Left cardiac atrium (tissue), 4 donors: ENCODE measurements around the gene LUC7L. TPM values are rescaled to one million over a fixed set of nuclear protein-coding genes. Genes with fewer than 3 reads are reported as not detected.
A peak's percentile ranks its signal among the peaks of the same experiment; 100 is the strongest.
"Not testable (repeated sequence)": the region's sequence is repeated elsewhere in the genome, so short reads cannot be mapped to it uniquely, and the experiment has no call there.

Experiments used
- ATAC-seq, 2 donors: fragments of 200-7000 bp; cut with Tn5 transposase; one replicate each; pipeline ENCODE4 v1.9.1; 2020; ENCODE audit warnings: mild to moderate bottlenecking in 2 of 2, moderate library complexity in 2 of 2
- DNase-seq: peaks from one replicate; pipeline ENCODE4 v3.0.0-alpha.2; 2020
- intact Hi-C, 2 donors: fragments of 100-400 bp; cut with DNase I; formaldehyde crosslinking; loops; one replicate each; pipeline versions ENCODE4 v1.14.1 to v1.15.1; 2022 to 2023
- total RNA-seq, 2 donors: library from RNA; stranded (reverse); fragmentation: NEBNext Ultra II Directional; extraction: Animal tissue kit (Norgen Biotek cat#: 25700); gene quantifications; one replicate each; pipeline ENCODE4 v1.2.1, GENCODE V29; 2021
- donor health status: DM: no; HTN: yes; CAD: no.
- donor health status: DM: no; HTN: yes; CAD: no; lungs with severe emphysema.
- donor health status: DM: yes; HTN: yes; CAD: no.
- donor health status: Dilated cardiomyopathy.

LUC7L gene
- total RNA-seq, 2 donors from 2014 or later = 28.2 to 32.9 TPM

GRCh38 chr16:239948-240277 lies 10.7 kb upstream of the LUC7L start:
- intact Hi-C loops = loop anchor here in 1 of 2 donors (10.0 kb wide), 1 partner anchor 115 kb away; the partner anchor contains the start of gene AXIN1
- DNase-seq (no peak), ATAC-seq (no peak)

- ATAC-seq = peak; percentile 97
- intact Hi-C loops = loop anchor here in 1 of 2 donors (5.0 kb wide), 1 partner anchor 118 kb away; the partner anchor contains the start of gene AXIN1
- peak; percentile 96 for DNase-seq
Observed at GRCh38 chr16:234468-235305, 5.4 kb upstream of the LUC7L start, which contains the start of gene FAM234A. Gene FAM234A, plus strand, starts transcription at chr16:234821. Its CDS starts 19,593 bp downstream, at chr16:254414.

- intact Hi-C loops = loop anchor here in 1 of 2 donors (5.0 kb wide), 1 partner anchor 121 kb away; the partner anchor contains the start of gene AXIN1
- DNase-seq (no peak), ATAC-seq (no peak)
Observed at GRCh38 chr16:230949-231348, 1.7 kb upstream of the LUC7L start.

- ATAC-seq, DNase-seq: not testable (repeated sequence)
- intact Hi-C loops = loop anchor here in 1 of 2 donors (5.0 kb wide), 1 partner anchor 122 kb away; the partner anchor contains the start of gene AXIN1
Observed at GRCh38 chr16:230351-230750, 1.1 kb upstream of the LUC7L start.

GRCh38 chr16:229731-230281 lies 557 bp upstream of the LUC7L start:
- no peak for DNase-seq
- no peak for ATAC-seq
- intact Hi-C loops = loop anchor here in 1 of 2 donors (5.0 kb wide), 1 partner anchor 122 kb away; the partner anchor contains the start of gene AXIN1

- ATAC-seq = peak; percentile 10 to 20
- intact Hi-C loops = no loop called here
Observed at GRCh38 chr16:228151-228851, 948 bp downstream of the LUC7L start.

GRCh38 chr16:220021-220420 lies 9.2 kb downstream of the LUC7L start:
- no peak for DNase-seq
- intact Hi-C loops = no loop called here
- no peak for ATAC-seq

More at GRCh38 chr16:228151-228851, 948 bp downstream of the LUC7L start:
- no peak for DNase-seq

- ATAC-seq (peak in 1 of 2 donors; percentile 65), DNase-seq (no peak)
- intact Hi-C loops = no loop called here
Observed at GRCh38 chr16:212999-213398, 16.2 kb downstream of the LUC7L start.

GRCh38 chr16:211631-212180 lies 17.5 kb downstream of the LUC7L start:
- intact Hi-C loops, DNase-seq: not testable (repeated sequence)
- ATAC-seq = peak; percentile 13 to 65

- intact Hi-C loops, ATAC-seq: not testable (repeated sequence)
Observed at GRCh38 chr16:209359-209758, 19.9 kb downstream of the LUC7L start.

GRCh38 chr16:204046-204445 lies 25.2 kb downstream of the LUC7L start:
- not testable (repeated sequence) for ATAC-seq

More at GRCh38 chr16:209359-209758, 19.9 kb downstream of the LUC7L start:
- not testable (repeated sequence) for DNase-seq

GRCh38 chr16:203246-203645 lies 26.0 kb downstream of the LUC7L start:
- DNase-seq (no peak), ATAC-seq (peak in 1 of 2 donors; percentile 49)
- intact Hi-C loops = no loop called here

More at GRCh38 chr16:204046-204445, 25.2 kb downstream of the LUC7L start:
- intact Hi-C loops, DNase-seq: not testable (repeated sequence)

GRCh38 chr16:200388-200787 lies 28.9 kb downstream of the LUC7L start:
- DNase-seq (no peak), ATAC-seq (peak in 1 of 2 donors; percentile 61)
- intact Hi-C loops = no loop called here

GRCh38 chr16:194516-194915 lies 34.7 kb downstream of the LUC7L start:
- no peak for DNase-seq
- intact Hi-C loops = no loop called here
- ATAC-seq = no peak

- ATAC-seq = no peak
- intact Hi-C loops = no loop called here
- DNase-seq = no peak
Observed at GRCh38 chr16:193441-193840, 35.8 kb downstream of the LUC7L start.

- intact Hi-C loops = no loop called here
- no peak for ATAC-seq
Observed at GRCh38 chr16:192686-193085, 36.6 kb downstream of the LUC7L start.

GRCh38 chr16:191831-192230 lies 37.4 kb downstream of the LUC7L start:
- intact Hi-C loops = no loop called here
- ATAC-seq = no peak

More at GRCh38 chr16:192686-193085, 36.6 kb downstream of the LUC7L start:
- no peak for DNase-seq

GRCh38 chr16:189604-190186 lies 39.6 kb downstream of the LUC7L start:
- ATAC-seq (no peak), DNase-seq (no peak)
- intact Hi-C loops = no loop called here

More at GRCh38 chr16:191831-192230, 37.4 kb downstream of the LUC7L start:
- DNase-seq = no peak

- no peak for DNase-seq
- no peak for ATAC-seq
Observed at GRCh38 chr16:188674-189073, 40.6 kb downstream of the LUC7L start.

More at GRCh38 chr16:188674-189073, 40.6 kb downstream of the LUC7L start:
- intact Hi-C loops = no loop called here
